ENCODE measurements around the gene JOSD1. TPM values are rescaled to one million over a fixed set of nuclear protein-coding genes. Genes with fewer than 3 reads are reported as not detected.

Gene JOSD1
- total and polyA plus RNA-seq, 2 of the 4 experiments (the other 2 are of a cell fraction): 30.2 to 35.8 TPM

- TF ChIP-seq CTCF (conservative IDR thresholded peaks at IDR 0.05; ENCODE audit: low read depth, low read length): no peak; the same call in 1 of the 2 replicates
- TF ChIP-seq USF2 (IDR thresholded peaks at IDR 0.05; ENCODE audit: low read depth, low read length): peak; percentile 73
- TF ChIP-seq CEBPB (IDR thresholded peaks at IDR 0.05; ENCODE audit: low read depth, low read length): peak; percentile 72
These were observed at the start of gene JOSD1 (continued) for GRCh38 chr22:38700789-38701628.

Measured in IMR-90 (cell line).